IMR-90 (cell line): ENCODE data around the gene SOX8. TPM values are rescaled to one million over a fixed set of nuclear protein-coding genes. Genes with fewer than 3 reads are reported as not detected.

Source experiments
- ATAC-seq: fragments of 200-7000 bp; cut with Tn5 transposase; 2 replicates; pipeline ENCODE4 v1.9.1; 2020; ENCODE audit warnings: low read depth, mild to moderate bottlenecking, moderate library complexity
- BruUV-seq: library from RNA; stranded (reverse); fragments of 400-500 nt; replicated peaks from 2 replicates; lab custom pipeline; 2021; lab: Mats Ljungman, UMichigan
- CTCF ChIA-PET: fragments of 300-600 bp; formaldehyde crosslinking; extraction: SDS; loops from one replicate; lab custom pipeline; 2021; ENCODE audit warnings: antibody characterized with exemption; lab: Yijun Ruan, JAX
- POLR2A ChIA-PET: fragments of 300-600 bp; sonication (Branson Sonifier 250); formaldehyde crosslinking; loops from one replicate; lab custom pipeline; 2022; ENCODE audit warnings: antibody characterized with exemption; ENCODE audit not compliant: unreplicated experiment; lab: Charles Lee
- DNase-seq: peaks from one replicate; pipeline ENCODE4 v3.0.0; 2013
- H2AFZ ChIP-seq: replicated peaks from 2 replicates; pipeline ENCODE3; 2013; ENCODE audit warnings: low read length, mild to moderate bottlenecking; ENCODE audit not compliant: poor library complexity
- H2AK5ac ChIP-seq: 2 replicates; pipeline ENCODE4 v1.6.1; 2013; ENCODE audit warnings: low read depth, low read length, inconsistent platforms
- H2AK9ac ChIP-seq: replicated peaks from 2 replicates; pipeline ENCODE3; 2013; ENCODE audit warnings: mild to moderate bottlenecking, low read depth, low read length, moderate library complexity; ENCODE audit not compliant: poor library complexity
- H2BK120ac ChIP-seq: 2 replicates; pipeline ENCODE4 v1.6.1; 2013; ENCODE audit warnings: low read depth, low read length, inconsistent platforms
- H2BK15ac ChIP-seq: 3 replicates; pipeline ENCODE4 v1.6.1; 2013; ENCODE audit warnings: low read depth, low read length, inconsistent platforms
- H2BK20ac ChIP-seq: 2 replicates; pipeline ENCODE4 v1.6.1; 2013; ENCODE audit warnings: low read depth, mild to moderate bottlenecking, inconsistent platforms, low read length, moderate library complexity
- H2BK5ac ChIP-seq: 2 replicates; pipeline ENCODE4 v1.6.1; 2013; ENCODE audit warnings: mild to moderate bottlenecking, low read depth, low read length, inconsistent platforms; ENCODE audit not compliant: poor library complexity, severe bottlenecking
- H3K14ac ChIP-seq: replicated peaks from 2 replicates; pipeline ENCODE4 v1.6.1; 2013; ENCODE audit warnings: low read depth, low read length, inconsistent platforms
- H3K18ac ChIP-seq: 2 replicates; pipeline ENCODE4 v1.6.1; 2013; ENCODE audit warnings: low read depth, low read length, control low read depth
- H3K23ac ChIP-seq: 2 replicates; pipeline ENCODE4 v1.6.1; 2013; ENCODE audit warnings: low read depth, low read length, inconsistent platforms
- H3K27ac ChIP-seq: 2 replicates; pipeline ENCODE4 v1.5.1; 2013; ENCODE audit warnings: mild to moderate bottlenecking, control low read depth, low read length; ENCODE audit not compliant: insufficient read depth
- H3K27me3 ChIP-seq: 2 replicates; pipeline ENCODE4 v1.6.1; 2013; ENCODE audit warnings: low read length; ENCODE audit not compliant: control insufficient read depth, insufficient read depth
- H3K36me3 ChIP-seq: 2 replicates; pipeline ENCODE4 v1.6.1; 2013; ENCODE audit warnings: low read length, mixed read lengths; ENCODE audit not compliant: control insufficient read depth, insufficient read depth
- H3K4ac ChIP-seq: 2 replicates; pipeline ENCODE4 v1.6.1; 2013; ENCODE audit warnings: low read depth, low read length, inconsistent platforms
- H3K4me1 ChIP-seq: 2 replicates; pipeline ENCODE4 v1.6.1; 2013; ENCODE audit warnings: low read length, mixed read lengths; ENCODE audit not compliant: control insufficient read depth, insufficient read depth
- H3K4me2 ChIP-seq: 2 replicates; pipeline ENCODE4 v1.6.1; 2013; ENCODE audit warnings: low read depth, mild to moderate bottlenecking, control low read depth, low read length, moderate library complexity
- H3K4me3 ChIP-seq: 2 replicates; pipeline ENCODE4 v1.5.1; 2013; ENCODE audit warnings: low read depth, mild to moderate bottlenecking, control low read depth, low read length, moderate library complexity; ENCODE audit not compliant: insufficient read depth
- H3K56ac ChIP-seq: 2 replicates; pipeline ENCODE4 v1.6.1; 2013; ENCODE audit warnings: low read length, inconsistent platforms; ENCODE audit not compliant: insufficient read depth; ENCODE audit errors: extremely low read depth
- H3K79me1 ChIP-seq, 2 experiments: 2 replicates each; pipeline ENCODE4 v1.6.1; 2013; ENCODE audit warnings: low read length in 2 of 2, inconsistent platforms in 1 of 2, low read depth in 1 of 2
- H3K9ac ChIP-seq: 2 replicates; pipeline ENCODE4 v1.6.1; 2013; ENCODE audit warnings: low read depth, low read length, control low read depth
- H3K9me1 ChIP-seq: 2 replicates; pipeline ENCODE4 v1.6.1; 2013; ENCODE audit warnings: low read length, inconsistent platforms; ENCODE audit not compliant: insufficient read depth
- H3K9me3 ChIP-seq: 2 replicates; pipeline ENCODE4 v1.6.1; 2013; ENCODE audit warnings: low read length; ENCODE audit not compliant: control insufficient read depth, insufficient read depth
- H4K20me1 ChIP-seq: 2 replicates; pipeline ENCODE4 v1.6.1; 2013; ENCODE audit warnings: low read length, inconsistent platforms; ENCODE audit not compliant: insufficient read depth
- H4K5ac ChIP-seq: 2 replicates; pipeline ENCODE4 v1.6.1; 2013; ENCODE audit warnings: mild to moderate bottlenecking, low read depth, low read length, control low read depth
- H4K8ac ChIP-seq, 2 experiments: 2 replicates each; pipeline ENCODE4 v1.6.1; 2013; ENCODE audit warnings: low read depth in 2 of 2, low read length in 2 of 2, control low read depth in 1 of 2, inconsistent platforms in 1 of 2
- H4K91ac ChIP-seq: 2 replicates; pipeline ENCODE4 v1.6.1; 2013; ENCODE audit warnings: low read depth, low read length, inconsistent platforms; ENCODE audit not compliant: insufficient read depth
- MAFK ChIP-seq: IDR thresholded peaks from 2 replicates; pipeline ENCODE4 v1.6.1; 2012; ENCODE audit warnings: low read depth, low read length, improper control_type of control experiment
- NFE2L2 ChIP-seq: fragments of 150-350 bp; IDR thresholded peaks from 2 replicates; pipeline ENCODE4 v1.6.1; 2016; ENCODE audit warnings: low read depth, mild to moderate bottlenecking, low read length
- POLR2A ChIP-seq: IDR thresholded peaks from 2 replicates; pipeline ENCODE4 v1.6.1; 2012; ENCODE audit warnings: mild to moderate bottlenecking, low read depth, low read length
- RFX5 ChIP-seq: IDR thresholded peaks from 2 replicates; pipeline ENCODE4 v1.8.0; 2012; ENCODE audit warnings: low read depth, mild to moderate bottlenecking, low read length, moderate library complexity
- SMC3 ChIP-seq: fragments of 150-350 bp; IDR thresholded peaks from 2 replicates; pipeline ENCODE4 v1.6.1; 2016; ENCODE audit warnings: low read depth, mild to moderate bottlenecking, antibody characterized with exemption, low read length, moderate library complexity
- WGBS, 2 experiments: methylation state at CpG; one replicate each; pipeline versions ENCODE4 v1.1.5 to v1.1.7; 2013; ENCODE audit warnings: missing lambda C conversion rate in 2 of 2; ENCODE audit not compliant: insufficient read length in 1 of 2; ENCODE audit errors: extremely low coverage in 2 of 2; 5-methylcytosine and 5-hydroxymethylcytosine counted together
- dilution Hi-C: fragments of 300-500 bp; cut with HindIII; formaldehyde crosslinking; loops from one replicate; pipeline ENCODE4 v1.14.3; 2018; ENCODE audit warnings: low sequenced_read_pairs; ENCODE audit not compliant: unreplicated experiment
- in situ Hi-C: fragments of 300-500 bp; cut with MboI; formaldehyde crosslinking; loops from 3 replicates; pipeline ENCODE4 v1.14.3; 2019; ENCODE audit warnings: low sequenced_read_pairs, inconsistent platforms, mixed read lengths
- intact Hi-C: fragments of 100-400 bp; cut with micrococcal nuclease; formaldehyde crosslinking; loops from 2 replicates; pipeline ENCODE4 v1.10.0; 2022
- polyA plus RNA-seq, 3 experiments: library from polyadenylated mRNA; depleted of rRNA; stranded (reverse); fragments of >200 nt; gene quantifications; 2 replicates each; pipeline ENCODE4 v1.2.3, GENCODE V29; 2012; ENCODE audit warnings: low replicate concordance in 1 of 3
- total RNA-seq: library from RNA; depleted of rRNA; stranded (reverse); fragments of >200 nt; gene quantifications from 2 replicates; pipeline ENCODE4 v1.2.3, GENCODE V29; 2012
- TF ChIP-seq, protein P1 (sequence below): fragments of 150-350 bp; IDR thresholded peaks from 2 replicates; pipeline ENCODE4 v1.6.1; 2016; ENCODE audit warnings: low read depth, mild to moderate bottlenecking, low read length, moderate library complexity, borderline replicate concordance

The SOX8 gene
- total and polyA plus RNA-seq, 2 of the 4 experiments (the other 2 are of a cell fraction): under 0.01 to 0.26 TPM

DNA sequence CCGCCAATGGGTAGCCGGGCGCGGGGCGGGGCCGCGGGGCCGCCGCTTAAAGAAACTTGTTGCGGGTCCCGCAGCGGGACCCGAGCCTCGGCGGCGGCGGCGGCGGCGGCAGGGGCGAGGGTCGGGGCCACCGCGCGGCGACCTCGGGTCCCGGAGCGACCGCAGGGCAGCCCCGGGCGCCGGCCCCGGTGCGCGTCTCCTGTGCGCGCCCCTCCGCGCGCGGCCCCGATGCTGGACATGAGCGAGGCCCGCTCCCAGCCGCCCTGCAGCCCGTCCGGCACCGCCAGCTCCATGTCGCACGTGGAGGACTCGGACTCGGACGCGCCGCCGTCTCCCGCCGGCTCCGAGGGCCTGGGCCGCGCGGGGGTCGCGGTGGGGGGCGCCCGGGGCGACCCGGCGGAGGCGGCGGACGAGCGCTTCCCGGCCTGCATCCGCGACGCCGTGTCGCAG is at the start of gene SOX8 (continued):
- TF ChIP-seq RFX5 (no peak), SMC3 (no peak), POLR2A (no peak)

- TF ChIP-seq SMC3 (no peak), NFE2L2 (no peak), MAFK (no peak)
- TF ChIP-seq, protein P1, sequence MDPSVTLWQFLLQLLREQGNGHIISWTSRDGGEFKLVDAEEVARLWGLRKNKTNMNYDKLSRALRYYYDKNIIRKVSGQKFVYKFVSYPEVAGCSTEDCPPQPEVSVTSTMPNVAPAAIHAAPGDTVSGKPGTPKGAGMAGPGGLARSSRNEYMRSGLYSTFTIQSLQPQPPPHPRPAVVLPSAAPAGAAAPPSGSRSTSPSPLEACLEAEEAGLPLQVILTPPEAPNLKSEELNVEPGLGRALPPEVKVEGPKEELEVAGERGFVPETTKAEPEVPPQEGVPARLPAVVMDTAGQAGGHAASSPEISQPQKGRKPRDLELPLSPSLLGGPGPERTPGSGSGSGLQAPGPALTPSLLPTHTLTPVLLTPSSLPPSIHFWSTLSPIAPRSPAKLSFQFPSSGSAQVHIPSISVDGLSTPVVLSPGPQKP: no peak
- no peak overlapping the region for H3K27ac ChIP-seq
- no peak overlapping the region for H3K4ac ChIP-seq
- H2BK5ac ChIP-seq: no peak overlapping the region
- H2AK9ac ChIP-seq: no peak overlapping the region
- no peaks in the 10 kb centered on the region for H3K9me3 ChIP-seq
- no peak overlapping the region for H2BK20ac ChIP-seq
- CTCF ChIA-PET: no interaction called here
- 88% methylated on average over 13 of the region's 21 CpGs; no CpG with 5 or more reads in 1 of the 2 experiments for WGBS, 2 experiments
- H3K4me2 ChIP-seq: no peak overlapping the region
- H3K18ac ChIP-seq: no peak overlapping the region
- H2BK15ac ChIP-seq: no peak overlapping the region
- POLR2A ChIA-PET: no interaction called here
- no peak overlapping the region for H3K4me3 ChIP-seq
- no peak overlapping the region for H4K5ac ChIP-seq
- peak overlapping the region; percentile 51 for H2AFZ ChIP-seq
- H3K9me1 ChIP-seq: no peaks in the 10 kb centered on the region
- peaks cover 8% of the 10 kb centered on the region for H3K36me3 ChIP-seq
- no peak overlapping the region for H3K9ac ChIP-seq
- no peak overlapping the region for H3K14ac ChIP-seq
- H4K8ac ChIP-seq: no peak overlapping the region
- H3K23ac ChIP-seq: no peak overlapping the region
- BruUV-seq: no TSS peak
- dilution Hi-C loops: no loop called here
- H3K27me3 ChIP-seq: no peaks in the 10 kb centered on the region
- no peaks in the 10 kb centered on the region for H3K4me1 ChIP-seq
- H2AK5ac ChIP-seq: no peak overlapping the region
- H3K79me1 ChIP-seq: no peaks in the 10 kb centered on the region
- in situ Hi-C loops: no loop called here
- H3K56ac ChIP-seq: no peak overlapping the region
- no peaks in the 10 kb centered on the region for H4K20me1 ChIP-seq
- DNase-seq: no peak
- no peak overlapping the region for H2BK120ac ChIP-seq
- H4K91ac ChIP-seq: no peak overlapping the region
- ATAC-seq: no peak
- intact Hi-C loops: no loop called here
Observed at GRCh38 chr16:932831-933330, 48.7 kb upstream of the SOX8 start.
